H7 (cell line): ENCODE results near the gene TDRD5. TPM values are rescaled to one million over a fixed set of nuclear protein-coding genes. Genes with fewer than 3 reads are reported as not detected.

ENCODE experiments used
- DNase-seq: peaks from one replicate; pipeline ENCODE4 v3.0.0; 2012
- H3K27me3 ChIP-seq: 2 replicates; pipeline ENCODE4 v1.6.0; 2011; ENCODE audit warnings: mild to moderate bottlenecking, low read length; ENCODE audit not compliant: control insufficient read depth, insufficient read depth
- H3K36me3 ChIP-seq: replicated peaks from 2 replicates; pipeline ENCODE4 v1.5.1; 2011; ENCODE audit warnings: low read length; ENCODE audit not compliant: control insufficient read depth, insufficient read depth
- H3K4me3 ChIP-seq: 2 replicates; pipeline ENCODE4 v1.5.1; 2011; ENCODE audit warnings: low read depth, mild to moderate bottlenecking, control low read depth, low read length, moderate library complexity; ENCODE audit not compliant: insufficient read depth
- total RNA-seq: library from RNA; depleted of rRNA; stranded (reverse); fragments of >200 nt; shearing (Covaris generic); gene quantifications from 2 replicates; pipeline ENCODE4 v1.2.3, GENCODE V29; 2014; rRNA removed

Gene TDRD5, protein sequence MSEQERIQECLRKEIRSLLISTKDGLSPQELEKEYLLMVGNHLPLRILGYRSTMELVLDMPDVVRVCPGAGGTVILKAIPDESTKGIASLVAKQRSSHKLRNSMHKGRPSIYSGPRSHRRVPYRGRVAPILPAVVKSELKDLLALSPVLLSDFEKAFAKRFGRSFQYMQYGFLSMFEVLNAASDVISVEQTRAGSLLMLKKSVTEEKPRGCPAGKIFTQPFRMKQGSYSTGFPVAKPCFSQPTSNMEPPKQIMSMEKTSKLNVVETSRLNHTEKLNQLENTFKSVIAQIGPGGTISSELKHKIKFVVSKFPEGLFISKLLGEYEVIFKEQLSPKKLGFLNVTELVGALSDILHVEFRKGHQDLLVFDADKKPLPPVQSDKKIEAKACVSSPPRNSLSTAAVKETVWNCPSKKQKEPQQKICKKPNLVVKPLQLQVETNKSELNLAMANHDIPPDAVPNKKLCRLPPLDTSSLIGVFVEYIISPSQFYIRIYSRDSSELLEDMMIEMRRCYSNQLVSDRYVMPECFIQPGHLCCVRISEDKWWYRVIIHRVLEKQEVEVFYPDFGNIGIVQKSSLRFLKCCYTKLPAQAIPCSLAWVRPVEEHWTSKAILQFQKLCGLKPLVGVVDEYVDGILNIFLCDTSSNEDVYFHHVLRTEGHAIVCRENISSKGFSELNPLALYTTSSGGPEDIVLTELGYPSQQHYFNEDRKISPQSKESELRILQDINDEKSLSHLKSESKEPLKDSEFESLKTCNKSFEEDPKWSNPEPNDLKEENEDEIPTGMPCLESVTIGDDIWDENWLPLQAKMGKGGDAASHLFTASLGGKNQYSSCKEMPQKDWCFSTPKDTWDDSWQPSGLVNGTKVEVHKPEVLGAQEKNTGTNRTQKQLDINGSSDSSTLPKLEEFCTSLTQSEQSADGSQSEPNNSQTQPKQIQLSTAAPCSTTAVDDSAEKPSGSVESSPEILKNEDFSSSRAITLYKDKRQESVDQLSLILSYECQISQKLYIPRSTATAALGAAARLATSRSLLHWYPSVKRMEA
- 0.11 and 0.28 TPM in 2 replicates for total RNA-seq

DNA sequence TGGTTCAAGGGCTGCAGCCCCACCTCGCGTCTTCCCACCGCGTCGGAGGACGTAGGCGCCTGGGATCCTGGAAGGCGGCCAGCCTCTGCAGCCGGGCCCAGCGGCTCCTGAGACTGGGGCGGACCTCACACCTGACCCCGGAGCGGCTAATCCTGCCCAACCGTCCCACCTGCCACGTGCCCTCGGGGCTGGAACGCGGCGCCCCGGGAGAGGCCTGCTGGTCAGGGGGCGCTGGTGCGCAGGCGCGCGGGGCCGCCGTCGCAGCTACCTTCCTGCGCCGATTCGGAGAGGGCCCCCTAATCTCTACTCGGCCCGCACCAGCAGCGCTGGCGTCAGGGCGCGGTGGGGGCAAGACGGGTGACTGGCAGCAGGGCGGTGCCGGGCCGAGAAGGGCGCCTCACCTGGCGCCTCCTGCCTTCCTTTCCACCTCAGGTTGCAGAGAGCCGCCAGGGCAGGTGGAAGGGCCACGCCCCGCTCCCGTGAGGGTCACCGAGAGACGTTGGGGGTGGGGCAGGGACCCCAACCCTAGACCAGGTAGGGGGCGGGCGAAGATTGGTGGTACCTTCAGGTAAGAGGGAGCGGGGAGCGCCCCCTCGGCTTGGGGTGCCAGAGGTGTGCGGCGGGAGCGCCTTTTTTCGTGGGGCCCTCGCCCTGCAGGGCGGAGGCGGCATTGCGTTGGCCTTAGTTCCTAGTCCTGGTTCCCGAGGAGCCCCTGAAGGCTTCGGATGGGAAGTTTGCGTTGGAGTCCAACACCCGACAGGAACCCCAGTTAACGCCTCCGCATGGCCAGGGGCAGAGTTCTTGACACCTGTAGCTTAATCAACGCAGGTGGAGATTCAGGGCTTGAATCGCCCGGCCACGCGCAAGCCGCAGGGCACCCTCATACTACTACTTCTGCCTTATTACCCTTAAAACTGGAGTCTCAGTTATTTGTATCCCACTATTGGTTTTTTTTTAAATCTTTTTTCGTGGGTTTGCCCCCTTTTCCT is at the start of gene TDRD5:
Gene TDRD5 (plus strand): TSS at position 241 of the 989 bp plus-strand sequence. CDS start 784 bp downstream, outside the sequence.
- peak; percentile 78 for DNase-seq
- no peaks in the 10 kb centered on the region for H3K36me3 ChIP-seq
- peaks cover 7% of the 10 kb centered on the region for H3K27me3 ChIP-seq
- H3K4me3 ChIP-seq = peak within 1 kb of the TSS; percentile 14; the same call in 1 of the 2 replicates

DNA sequence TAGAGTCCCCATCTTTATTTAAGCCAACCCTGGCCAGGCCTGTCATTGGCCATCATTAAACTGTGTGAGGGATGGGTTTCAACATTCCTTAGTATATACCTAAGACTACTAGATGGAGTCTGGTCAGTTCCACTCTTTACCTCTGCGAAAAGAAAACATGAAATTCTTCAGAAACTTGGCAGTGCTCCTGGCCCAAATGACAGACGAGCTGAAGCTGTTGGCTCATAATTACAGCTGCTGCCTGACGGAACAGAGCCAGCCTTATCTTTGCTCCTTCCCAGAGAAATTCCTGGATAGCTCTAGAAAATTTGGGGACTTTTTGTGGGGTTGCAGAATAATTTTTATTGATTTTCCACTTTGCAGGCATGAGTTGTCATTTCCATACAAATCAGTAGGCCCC is 46.3 kb upstream of the TDRD5 start:
- H3K27me3 ChIP-seq = no peaks in the 10 kb centered on the region
- no peaks in the 10 kb centered on the region for H3K36me3 ChIP-seq
- H3K4me3 ChIP-seq = no peak overlapping the region
- no peak for DNase-seq

DNA sequence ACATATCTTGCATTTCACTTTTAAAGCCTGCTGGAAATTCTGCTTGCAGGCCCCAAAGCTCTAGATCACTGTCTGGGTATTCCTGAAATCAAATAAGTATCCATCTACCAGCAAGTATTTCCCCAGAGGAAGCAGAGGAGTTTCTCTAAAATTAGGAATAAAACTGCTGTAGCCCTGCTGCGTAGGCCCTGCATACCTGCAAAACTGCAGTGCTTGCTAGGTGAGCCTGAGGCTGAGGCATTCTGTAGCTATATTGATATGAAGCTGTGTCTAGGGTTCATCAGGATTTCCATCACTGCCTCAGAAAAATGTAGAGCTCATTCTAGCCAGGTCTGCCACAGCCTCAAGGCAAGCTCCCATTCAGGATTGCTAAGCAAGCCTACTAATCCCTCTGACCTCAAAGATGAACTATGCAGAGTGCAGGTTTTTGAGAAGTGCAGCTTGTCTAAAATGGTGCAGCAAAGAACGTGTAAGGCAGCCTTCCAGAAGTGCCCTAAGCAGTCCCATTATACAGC is 44.6 kb upstream of the TDRD5 start:
- no peaks in the 10 kb centered on the region for H3K36me3 ChIP-seq
- no peak for DNase-seq
- no peaks in the 10 kb centered on the region; the same call in 1 of the 2 replicates for H3K27me3 ChIP-seq
- H3K4me3 ChIP-seq = no peak overlapping the region

DNA sequence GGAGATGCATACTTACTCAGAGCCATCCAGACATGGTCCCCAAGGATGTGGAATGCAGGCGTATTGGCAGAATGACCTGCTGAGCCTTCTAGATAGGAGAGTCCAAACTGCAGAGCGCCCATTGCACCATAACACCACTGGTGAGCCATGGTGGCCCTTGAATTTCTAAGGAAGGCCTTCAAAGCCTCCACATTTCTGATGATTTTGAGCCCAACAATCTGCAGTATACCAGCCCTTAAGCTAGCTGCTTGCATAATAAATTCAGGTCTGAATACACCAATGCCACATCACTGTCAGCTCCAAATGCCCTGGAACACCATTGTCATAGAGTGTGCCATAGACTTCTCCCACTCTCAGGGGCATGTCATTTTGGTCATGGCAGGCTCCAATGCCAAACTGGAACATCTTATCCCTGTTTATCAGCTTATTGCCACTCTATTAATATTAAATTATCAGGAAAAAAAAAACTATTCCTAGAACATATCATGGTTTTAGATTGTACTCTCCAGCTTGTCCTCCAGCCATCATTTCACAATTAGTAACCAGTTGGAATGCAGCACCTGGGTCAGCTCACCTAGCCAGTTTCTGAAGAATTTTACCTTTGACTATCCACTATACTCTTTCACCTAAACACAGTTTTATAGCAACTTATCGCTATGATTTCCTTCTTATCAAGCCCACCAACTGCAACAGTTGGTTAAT is 42.8 kb upstream of the TDRD5 start:
- no peak for DNase-seq
- no peaks in the 10 kb centered on the region for H3K36me3 ChIP-seq
- no peaks in the 10 kb centered on the region; the same call in 1 of the 2 replicates for H3K27me3 ChIP-seq
- H3K4me3 ChIP-seq = no peak overlapping the region

DNA sequence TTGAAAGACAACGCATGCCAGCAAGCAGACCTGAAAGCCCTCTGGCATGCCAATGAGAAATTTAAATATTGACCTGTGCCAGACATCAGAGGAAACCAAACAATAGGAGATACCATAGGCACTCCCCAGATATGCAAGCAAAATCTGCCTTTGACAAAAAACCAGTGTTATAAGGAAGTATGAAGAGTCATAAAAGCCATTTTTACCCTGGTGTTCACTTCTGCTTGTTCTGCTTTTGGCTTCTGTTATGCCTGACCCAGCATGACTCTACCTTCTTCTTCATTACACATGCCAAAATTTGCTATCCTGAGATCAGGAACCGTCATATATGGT is 42.3 kb upstream of the TDRD5 start:
- no peak for DNase-seq
- Histone ChIP-seq H3K4me3 (no peak overlapping the region), H3K36me3 (no peaks in the 10 kb centered on the region), H3K27me3 (no peaks in the 10 kb centered on the region; the same call in 1 of the 2 replicates)

DNA sequence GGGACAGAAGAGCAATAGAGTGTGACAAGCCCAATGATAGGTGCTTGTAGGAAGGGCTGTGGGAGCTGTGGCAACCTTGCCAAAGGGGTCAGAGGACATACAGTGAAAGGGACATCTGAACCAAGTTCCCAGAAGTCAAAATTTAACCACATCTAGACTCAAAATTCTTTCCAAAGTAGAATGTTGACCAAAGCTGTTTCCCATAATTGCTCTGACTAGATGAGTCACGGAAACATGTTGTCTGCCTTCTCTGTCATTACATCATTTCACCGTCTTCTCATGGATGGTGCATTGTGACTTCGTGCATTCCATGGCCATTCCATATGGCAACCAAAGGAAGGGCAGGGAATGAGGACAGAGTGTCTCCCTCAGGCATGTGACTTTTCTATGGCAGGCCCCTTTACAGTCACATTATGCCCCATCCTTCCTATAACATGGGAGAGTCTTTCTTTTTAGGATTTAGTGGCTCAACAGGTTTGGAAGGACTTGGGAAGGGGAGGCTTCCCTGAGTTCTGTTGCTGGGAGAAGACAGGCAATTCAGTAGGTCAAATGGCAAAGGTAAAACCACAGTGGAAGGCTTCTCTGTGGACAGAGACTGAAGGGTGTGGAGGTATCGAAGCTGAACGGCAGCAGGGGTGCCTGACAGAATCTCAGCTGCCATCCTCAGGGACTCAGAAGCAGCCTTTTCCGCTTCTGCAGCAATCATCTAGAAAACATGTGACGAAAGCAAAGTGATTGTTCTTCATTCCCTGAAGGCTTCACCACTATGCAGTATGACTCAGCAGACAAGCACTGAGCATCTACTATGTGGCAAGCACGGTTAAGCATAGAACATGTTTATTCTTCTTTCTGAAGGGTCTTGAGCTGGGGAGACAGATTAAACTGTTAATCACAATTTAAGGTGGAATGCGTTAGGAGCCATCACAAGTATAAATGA is 40.6 kb upstream of the TDRD5 start:
- no peak for DNase-seq
- H3K27me3 ChIP-seq = no peaks in the 10 kb centered on the region; the same call in 1 of the 2 replicates
- H3K36me3 ChIP-seq = no peaks in the 10 kb centered on the region
- no peak overlapping the region for H3K4me3 ChIP-seq

DNA sequence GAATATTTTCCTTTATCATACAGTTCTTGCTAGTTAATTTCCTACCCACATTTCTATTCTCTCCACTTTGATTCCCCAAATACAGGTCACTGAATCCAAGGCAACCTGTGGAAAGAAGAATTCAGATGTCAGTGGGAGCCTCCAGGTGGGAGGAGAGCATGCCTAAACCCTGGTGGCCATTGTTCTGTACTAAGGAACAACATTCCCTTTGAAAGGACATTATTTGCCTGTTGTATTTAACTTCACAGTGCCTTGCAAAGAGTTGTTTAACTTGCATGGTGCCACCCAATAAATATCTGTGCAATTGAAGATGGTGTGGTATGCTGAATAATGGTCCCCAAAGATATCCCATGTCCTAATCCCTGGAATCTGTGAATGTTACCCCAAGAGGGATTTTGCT is 37.2 kb upstream of the TDRD5 start:
- Histone ChIP-seq H3K4me3 (no peak overlapping the region), H3K27me3 (no peaks in the 10 kb centered on the region; the same call in 1 of the 2 replicates), H3K36me3 (no peaks in the 10 kb centered on the region)
- DNase-seq = no peak

DNA sequence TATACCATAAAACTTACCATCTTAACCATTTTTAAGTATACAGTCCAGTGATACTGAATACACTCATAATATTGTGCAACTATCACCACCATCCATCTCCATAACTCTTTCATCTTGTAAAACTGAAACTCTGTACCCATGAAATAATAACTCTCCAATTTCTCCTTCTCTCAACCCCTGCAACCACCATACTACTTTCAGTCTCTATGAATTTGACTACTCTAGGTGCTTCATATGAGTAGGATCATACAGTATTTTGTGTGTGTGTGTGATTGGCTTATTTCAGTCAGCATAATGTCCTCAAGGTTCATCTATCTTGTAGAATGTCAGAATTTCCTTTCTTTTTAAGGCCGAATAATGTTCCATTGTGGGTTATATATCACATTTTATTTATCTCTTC is 33.6 kb upstream of the TDRD5 start:
- H3K27me3 ChIP-seq = no peaks in the 10 kb centered on the region
- DNase-seq = no peak
- no peak overlapping the region for H3K4me3 ChIP-seq
- no peaks in the 10 kb centered on the region for H3K36me3 ChIP-seq

DNA sequence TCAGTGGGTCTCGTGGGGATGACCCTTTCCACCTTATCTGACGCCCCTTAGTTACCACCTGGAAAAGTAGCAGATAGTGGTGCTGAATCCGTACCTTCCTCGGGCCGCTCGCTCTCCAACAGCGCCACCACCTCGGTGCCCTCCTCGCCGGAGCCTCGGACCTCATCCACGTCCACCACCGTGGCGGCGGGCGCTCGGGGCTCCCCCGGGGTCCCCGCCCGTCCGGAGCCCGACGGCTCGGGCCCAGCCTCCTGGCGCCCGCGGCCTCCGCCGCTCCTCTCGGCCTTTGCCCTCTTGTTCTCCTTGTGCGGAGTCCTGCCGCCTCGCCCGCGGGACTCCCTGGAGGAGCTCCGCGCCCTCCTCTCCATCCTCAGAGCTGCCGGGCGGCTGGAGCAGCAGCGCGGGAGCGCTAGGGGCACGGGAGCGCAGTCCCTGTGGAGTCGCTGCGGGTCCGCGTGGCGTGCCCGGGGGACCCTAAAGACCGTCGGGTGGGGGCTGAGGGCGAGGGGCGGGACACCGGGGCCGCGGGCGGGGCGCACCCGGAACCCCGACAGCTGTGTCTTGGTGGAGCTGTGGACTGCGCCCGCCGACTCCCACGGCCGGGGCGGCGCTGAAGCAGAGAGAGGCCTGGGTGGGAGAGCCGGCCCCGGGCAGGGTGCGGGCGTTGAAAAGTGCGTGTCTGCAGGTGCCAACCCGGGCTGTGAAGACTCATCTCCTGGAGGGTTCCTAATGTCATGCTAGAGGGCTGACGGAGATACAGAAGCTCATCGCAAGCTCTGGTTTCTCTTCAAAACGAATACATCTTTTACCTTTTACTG is 15.9 kb upstream of the TDRD5 start, which contains the start of gene NPHS2:
Gene NPHS2 (minus strand): TSS at position 452 of the 818 bp plus-strand sequence. CDS start 84 bp downstream, at position 368.
- Histone ChIP-seq H3K27me3 (peaks cover 46% of the 10 kb centered on the region), H3K36me3 (no peaks in the 10 kb centered on the region), H3K4me3 (peak within 1 kb of the TSS; percentile 34)
- DNase-seq = peak; percentile 78

DNA sequence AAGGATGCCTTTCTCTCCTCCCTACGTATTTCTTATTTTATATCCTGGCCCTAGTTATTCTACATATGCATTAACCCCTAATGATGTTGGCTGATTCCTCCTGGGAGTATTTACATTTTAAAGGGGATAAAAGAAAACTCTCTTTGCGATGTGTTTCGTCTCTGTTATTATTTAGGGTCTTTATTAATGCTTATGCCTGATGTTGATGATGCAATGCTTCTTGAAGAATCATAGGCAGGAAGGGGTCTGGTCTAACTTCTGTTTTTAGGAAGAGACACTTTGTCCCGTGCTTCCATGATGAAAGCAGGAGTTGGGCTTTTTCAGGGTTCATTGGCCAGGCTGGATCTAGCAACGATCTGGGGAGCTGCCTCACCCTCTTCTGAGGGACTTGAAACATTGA is 15.1 kb upstream of the TDRD5 start:
- Histone ChIP-seq H3K4me3 (no peak overlapping the region), H3K36me3 (no peaks in the 10 kb centered on the region), H3K27me3 (peaks cover 46% of the 10 kb centered on the region)
- no peak for DNase-seq

DNA sequence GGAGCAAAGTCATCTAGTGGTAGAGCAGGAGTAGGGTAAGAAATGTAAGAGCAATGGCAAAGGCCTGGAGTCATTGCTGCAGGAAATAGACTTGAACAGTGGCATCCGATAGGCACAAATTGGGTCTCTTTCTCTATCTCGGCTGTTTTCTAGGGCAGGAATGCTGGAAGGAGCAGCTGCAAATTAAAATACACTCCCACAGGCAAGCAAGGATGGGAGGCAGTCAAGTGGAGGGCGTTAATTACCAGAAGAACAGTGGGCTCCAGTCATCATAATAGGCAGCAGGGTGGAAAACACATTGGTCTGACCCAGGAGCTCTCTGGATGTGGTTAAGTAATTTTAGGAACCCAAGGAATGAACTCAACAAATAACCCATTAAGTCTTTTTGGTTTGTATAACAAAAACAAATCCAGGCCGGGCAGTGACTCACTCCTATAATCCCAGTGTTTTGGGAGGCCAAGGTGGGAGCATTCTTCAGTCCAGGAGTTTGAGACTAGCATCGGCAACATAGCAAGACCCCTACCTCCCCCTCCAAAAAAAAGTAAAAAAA is 7.8 kb upstream of the TDRD5 start:
- H3K4me3 ChIP-seq = no peak overlapping the region
- no peaks in the 10 kb centered on the region for H3K36me3 ChIP-seq
- DNase-seq = no peak
- peaks cover 10% of the 10 kb centered on the region for H3K27me3 ChIP-seq
